HG02870 (cell line): ENCODE data around the gene SUSD4.
"Not testable (repeated sequence)": the region's sequence is repeated elsewhere in the genome, so short reads cannot be mapped to it uniquely, and the experiment has no call there.

ENCODE experiments used
- ATAC-seq: cut with Tn5 transposase; IDR thresholded peaks from one replicate; pipeline ENCODE4 v1.9.1; 2021; ENCODE audit warnings: mild to moderate bottlenecking, moderate library complexity; ENCODE audit not compliant: unreplicated experiment

Gene SUSD4

GRCh38 chr1:223363856-223364684, at the start of gene SUSD4:
TSS of gene SUSD4 (minus strand) at chr1:223364176. CDS start at chr1:223363425, 751 bp downstream.
- ATAC-seq: peak; percentile 41

- ATAC-seq: no peak
These were observed 49.2 kb upstream of the SUSD4 start for GRCh38 chr1:223413216-223413615.

GRCh38 chr1:223411710-223412109, 47.7 kb upstream of the SUSD4 start:
- ATAC-seq: no peak

GRCh38 chr1:223411309-223411708, 47.3 kb upstream of the SUSD4 start:
- ATAC-seq: no peak

GRCh38 chr1:223410036-223410435, 46.1 kb upstream of the SUSD4 start:
- no peak for ATAC-seq

GRCh38 chr1:223405507-223405906, 41.5 kb upstream of the SUSD4 start:
- ATAC-seq: no peak

GRCh38 chr1:223403184-223403815, 39.3 kb upstream of the SUSD4 start:
- ATAC-seq: no peak

GRCh38 chr1:223402790-223403142, 38.8 kb upstream of the SUSD4 start:
- ATAC-seq: no peak

GRCh38 chr1:223401873-223402789, 38.2 kb upstream of the SUSD4 start:
- ATAC-seq: no peak

- not testable (repeated sequence) for ATAC-seq
These were observed 35.4 kb upstream of the SUSD4 start for GRCh38 chr1:223399393-223399792.

- no peak for ATAC-seq
These were observed 30.7 kb upstream of the SUSD4 start for GRCh38 chr1:223394706-223395105.

GRCh38 chr1:223394242-223394641, 30.3 kb upstream of the SUSD4 start:
- no peak for ATAC-seq

GRCh38 chr1:223393275-223394214, 29.6 kb upstream of the SUSD4 start, which contains the start of gene CCDC185:
TSS of gene CCDC185 (plus strand) at chr1:223393415. CDS start at chr1:223393476, 61 bp downstream.
- no peak for ATAC-seq

GRCh38 chr1:223390618-223391017, 26.6 kb upstream of the SUSD4 start:
- no peak for ATAC-seq

GRCh38 chr1:223386013-223386412, 22.0 kb upstream of the SUSD4 start:
- no peak for ATAC-seq

- ATAC-seq: no peak
These were observed 14.8 kb upstream of the SUSD4 start for GRCh38 chr1:223378754-223379153.

- no peak for ATAC-seq
These were observed 10.2 kb upstream of the SUSD4 start for GRCh38 chr1:223374064-223374610.

GRCh38 chr1:223364685-223365382, 858 bp upstream of the SUSD4 start:
- ATAC-seq: peak; percentile 26
